Natural killer cell (primary cell): ENCODE measurements around the gene GPR17. TPM values are rescaled to one million over a fixed set of nuclear protein-coding genes. Genes with fewer than 3 reads are reported as not detected.

Experiments
- ATAC-seq, 3 donors: fragments of 150-1000 bp in 2 of 3; fragments of 200-7000 bp in 1 of 3; cut with Tn5 transposase; 1 replicate in 1 of 3; 2 replicates in 2 of 3; pipeline ENCODE4 v1.10.0; 2021; ENCODE audit warnings: mild to moderate bottlenecking in 2 of 3, moderate library complexity in 2 of 3
- DNase-seq, 2 donors: peaks; one replicate each; pipeline versions ENCODE4 v3.0.0 to v3.0.0-alpha.2; 2013 to 2021; ENCODE audit warnings: mixed read lengths in 1 of 2
- H3K27ac ChIP-seq: one replicate; pipeline ENCODE4 v1.5.1; 2013; ENCODE audit warnings: mild to moderate bottlenecking, low read length
- H3K27me3 ChIP-seq: one replicate; pipeline ENCODE4 v1.6.1; 2013; ENCODE audit warnings: low read length; ENCODE audit not compliant: control insufficient read depth, insufficient read depth
- H3K36me3 ChIP-seq: one replicate; pipeline ENCODE4 v1.6.1; 2013; ENCODE audit warnings: low read length; ENCODE audit not compliant: control insufficient read depth, insufficient read depth
- H3K4me1 ChIP-seq: one replicate; pipeline ENCODE4 v1.6.1; 2013; ENCODE audit warnings: low read length; ENCODE audit not compliant: control insufficient read depth, insufficient read depth
- H3K4me3 ChIP-seq: one replicate; pipeline ENCODE4 v1.5.1; 2013; ENCODE audit warnings: low read length
- H3K9me3 ChIP-seq: one replicate; pipeline ENCODE4 v1.6.1; 2013; ENCODE audit warnings: low read length; ENCODE audit not compliant: control insufficient read depth, insufficient read depth
- H3K27ac Mint-ChIP-seq, 2 donors: one replicate each; pipeline ENCODE4 v1.8.0; 2022; ENCODE audit warnings: mild to moderate bottlenecking in 2 of 2, mixed read lengths in 2 of 2, moderate library complexity in 1 of 2
- H3K27me3 Mint-ChIP-seq, 2 donors: one replicate each; pipeline ENCODE4 v1.8.0; 2022; ENCODE audit warnings: low read depth in 2 of 2, mixed read lengths in 2 of 2
- H3K36me3 Mint-ChIP-seq: one replicate; pipeline ENCODE4 v1.8.0; 2022; ENCODE audit warnings: mixed read lengths
- H3K4me1 Mint-ChIP-seq, 2 donors: one replicate each; pipeline ENCODE4 v1.8.0; 2022; ENCODE audit warnings: mixed read lengths in 2 of 2
- H3K4me3 Mint-ChIP-seq: one replicate; pipeline ENCODE4 v1.8.0; 2022; ENCODE audit warnings: mild to moderate bottlenecking, moderate library complexity, mixed read lengths
- H3K9me3 Mint-ChIP-seq, 2 donors: one replicate each; pipeline ENCODE4 v1.8.0; 2022; ENCODE audit warnings: mixed read lengths in 2 of 2
- WGBS: methylation state at CpG from one replicate; pipeline ENCODE4 v1.1.7; 2013; ENCODE audit warnings: missing lambda C conversion rate; ENCODE audit not compliant: insufficient coverage; 5-methylcytosine and 5-hydroxymethylcytosine counted together
- intact Hi-C: fragments of 100-400 bp; cut with micrococcal nuclease; formaldehyde crosslinking; loops from one replicate; pipeline ENCODE4 v1.14.2; 2022
- total RNA-seq, 4 donors: library from RNA; stranded (reverse); fragments of 120-200 nt in 1 of 4; gene quantifications; one replicate each; pipeline versions ENCODE4 v1.2.3 to v1.2.4, GENCODE V29; 2013 to 2022
- TF ChIP-seq, protein P1 (sequence below): fragments of 200-600 bp; IDR thresholded peaks from one replicate; pipeline ENCODE4 v1.8.0; 2022; ENCODE audit warnings: antibody characterized with exemption

GPR17 gene, protein sequence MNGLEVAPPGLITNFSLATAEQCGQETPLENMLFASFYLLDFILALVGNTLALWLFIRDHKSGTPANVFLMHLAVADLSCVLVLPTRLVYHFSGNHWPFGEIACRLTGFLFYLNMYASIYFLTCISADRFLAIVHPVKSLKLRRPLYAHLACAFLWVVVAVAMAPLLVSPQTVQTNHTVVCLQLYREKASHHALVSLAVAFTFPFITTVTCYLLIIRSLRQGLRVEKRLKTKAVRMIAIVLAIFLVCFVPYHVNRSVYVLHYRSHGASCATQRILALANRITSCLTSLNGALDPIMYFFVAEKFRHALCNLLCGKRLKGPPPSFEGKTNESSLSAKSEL
- total RNA-seq = not detected
- total RNA-seq (2013) = not detected

DNA sequence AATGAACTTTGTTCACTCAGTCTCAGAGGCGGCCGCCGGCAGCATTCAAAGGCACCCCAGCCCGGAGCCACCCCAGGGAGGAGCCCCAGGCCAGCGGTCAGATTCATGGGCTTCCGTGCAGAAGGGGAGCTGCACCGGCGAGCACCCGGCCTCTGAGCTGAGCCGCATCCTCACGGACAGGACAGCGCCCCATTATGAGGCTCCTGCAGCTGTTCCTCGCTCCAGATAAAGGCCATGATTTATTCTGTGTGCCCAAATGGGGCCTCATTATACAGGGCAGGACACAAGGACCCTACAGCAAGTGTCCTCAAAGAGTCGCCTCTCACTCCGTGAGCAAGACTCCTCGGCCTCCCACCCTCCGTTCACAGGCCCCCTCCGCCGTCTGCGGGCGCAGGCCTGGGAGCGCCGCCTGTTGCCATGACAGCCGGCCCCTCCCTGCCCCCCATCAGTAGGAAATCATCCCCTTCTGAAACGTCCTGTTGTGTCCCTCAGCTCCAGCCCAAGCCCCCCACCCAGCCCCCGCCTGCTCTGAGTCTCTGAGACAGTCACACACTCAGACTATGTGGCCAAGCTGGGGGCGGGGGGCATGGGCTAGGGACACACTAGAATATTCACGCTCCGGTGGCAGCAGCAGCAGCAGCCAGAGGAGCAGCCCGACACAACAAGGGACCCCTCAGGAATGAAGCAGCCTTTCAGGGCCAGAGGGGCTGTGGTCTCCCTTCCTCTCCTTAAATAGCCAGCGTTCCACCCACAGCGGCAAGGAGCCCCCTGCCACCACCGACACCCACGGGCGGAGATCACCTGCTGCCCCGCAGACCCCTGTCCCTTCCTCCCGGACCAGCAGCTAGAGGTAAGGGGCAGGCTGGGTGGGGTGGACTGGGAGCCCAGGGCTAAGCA is at the start of gene GPR17:
Gene GPR17 (plus strand): TSS at position 759 of the 897 bp plus-strand sequence. CDS start 4,583 bp downstream, outside the sequence.
- no peaks in the 10 kb centered on the region for H3K27me3 Mint-ChIP-seq
- Histone ChIP-seq H3K4me3 (no peak within 1 kb of the TSS), H3K4me1 (peaks cover 30% of the 10 kb centered on the region), H3K27ac (no peak within 1 kb of the TSS), H3K36me3 (no peaks in the 10 kb centered on the region), H3K27me3 (no peaks in the 10 kb centered on the region), H3K9me3 (no peaks in the 10 kb centered on the region)
- H3K4me3 Mint-ChIP-seq = no peak within 1 kb of the TSS
- no peak for ATAC-seq
- DNase-seq = no peak
- H3K4me1 Mint-ChIP-seq = peaks cover 0 to 15% of the 10 kb centered on the region in 2 donors
- no peak within 1 kb of the TSS for H3K27ac Mint-ChIP-seq
- WGBS = 90% methylated on average over 37 of the region's 37 CpGs
- TF ChIP-seq, protein P1, sequence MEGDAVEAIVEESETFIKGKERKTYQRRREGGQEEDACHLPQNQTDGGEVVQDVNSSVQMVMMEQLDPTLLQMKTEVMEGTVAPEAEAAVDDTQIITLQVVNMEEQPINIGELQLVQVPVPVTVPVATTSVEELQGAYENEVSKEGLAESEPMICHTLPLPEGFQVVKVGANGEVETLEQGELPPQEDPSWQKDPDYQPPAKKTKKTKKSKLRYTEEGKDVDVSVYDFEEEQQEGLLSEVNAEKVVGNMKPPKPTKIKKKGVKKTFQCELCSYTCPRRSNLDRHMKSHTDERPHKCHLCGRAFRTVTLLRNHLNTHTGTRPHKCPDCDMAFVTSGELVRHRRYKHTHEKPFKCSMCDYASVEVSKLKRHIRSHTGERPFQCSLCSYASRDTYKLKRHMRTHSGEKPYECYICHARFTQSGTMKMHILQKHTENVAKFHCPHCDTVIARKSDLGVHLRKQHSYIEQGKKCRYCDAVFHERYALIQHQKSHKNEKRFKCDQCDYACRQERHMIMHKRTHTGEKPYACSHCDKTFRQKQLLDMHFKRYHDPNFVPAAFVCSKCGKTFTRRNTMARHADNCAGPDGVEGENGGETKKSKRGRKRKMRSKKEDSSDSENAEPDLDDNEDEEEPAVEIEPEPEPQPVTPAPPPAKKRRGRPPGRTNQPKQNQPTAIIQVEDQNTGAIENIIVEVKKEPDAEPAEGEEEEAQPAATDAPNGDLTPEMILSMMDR = no peak
- intact Hi-C loops = no loop called here
- H3K36me3 Mint-ChIP-seq = no peaks in the 10 kb centered on the region
- H3K9me3 Mint-ChIP-seq = no peaks in the 10 kb centered on the region

DNA sequence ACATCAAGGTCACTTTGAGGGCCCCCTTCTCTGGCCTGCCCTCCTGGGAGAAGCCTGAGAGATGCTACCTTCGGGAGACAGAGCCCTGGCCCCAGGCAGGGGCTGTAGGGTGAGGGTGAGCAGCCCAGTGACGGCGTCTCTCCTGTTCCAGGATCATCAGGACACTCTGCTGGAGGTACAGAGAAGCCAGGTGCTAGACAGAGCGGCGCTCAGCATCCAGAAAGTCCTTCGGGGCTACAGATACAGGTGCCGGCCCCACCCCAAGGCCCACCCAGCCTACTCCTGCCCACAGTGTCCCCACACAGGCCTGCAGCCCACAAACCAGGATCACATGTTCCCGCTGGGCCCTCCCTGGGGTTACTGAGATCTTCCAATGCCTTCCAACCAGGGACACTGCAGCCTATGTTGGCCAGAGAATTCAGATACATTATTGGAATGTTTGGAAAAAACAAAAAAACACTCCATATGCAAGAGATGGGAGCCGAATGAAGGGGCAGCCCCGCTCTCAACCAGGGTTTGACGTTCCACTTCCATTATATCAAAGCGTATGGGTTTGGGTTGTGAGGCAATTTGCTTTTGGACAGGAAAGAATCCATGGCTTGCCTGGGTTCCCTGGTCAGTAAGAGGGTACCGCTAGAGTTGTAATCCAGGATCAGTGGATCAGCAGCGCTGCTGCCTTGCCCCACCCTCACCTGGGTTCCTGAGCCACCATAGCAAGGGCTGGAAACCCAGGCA is 49.5 kb upstream of the GPR17 start:
- H3K27ac ChIP-seq = no peak overlapping the region
- Mint-ChIP-seq H3K9me3 (no peaks in the 10 kb centered on the region), H3K4me1 (no peaks in the 10 kb centered on the region), H3K4me3 (no peak overlapping the region), H3K27me3 (peaks cover 4 to 7% of the 10 kb centered on the region in 2 donors), H3K36me3 (no peaks in the 10 kb centered on the region), H3K27ac (no peak overlapping the region)
- no peaks in the 10 kb centered on the region for H3K9me3 ChIP-seq
- TF ChIP-seq, protein P1 = no peak
- no peak overlapping the region for H3K4me3 ChIP-seq
- WGBS = 96% methylated on average over 14 of the region's 14 CpGs
- no peaks in the 10 kb centered on the region for H3K4me1 ChIP-seq
- intact Hi-C loops = no loop called here
- H3K36me3 ChIP-seq = no peaks in the 10 kb centered on the region
- no peaks in the 10 kb centered on the region for H3K27me3 ChIP-seq
- ATAC-seq = peak in 1 of 3 donors; percentile 14
- no peak for DNase-seq

DNA sequence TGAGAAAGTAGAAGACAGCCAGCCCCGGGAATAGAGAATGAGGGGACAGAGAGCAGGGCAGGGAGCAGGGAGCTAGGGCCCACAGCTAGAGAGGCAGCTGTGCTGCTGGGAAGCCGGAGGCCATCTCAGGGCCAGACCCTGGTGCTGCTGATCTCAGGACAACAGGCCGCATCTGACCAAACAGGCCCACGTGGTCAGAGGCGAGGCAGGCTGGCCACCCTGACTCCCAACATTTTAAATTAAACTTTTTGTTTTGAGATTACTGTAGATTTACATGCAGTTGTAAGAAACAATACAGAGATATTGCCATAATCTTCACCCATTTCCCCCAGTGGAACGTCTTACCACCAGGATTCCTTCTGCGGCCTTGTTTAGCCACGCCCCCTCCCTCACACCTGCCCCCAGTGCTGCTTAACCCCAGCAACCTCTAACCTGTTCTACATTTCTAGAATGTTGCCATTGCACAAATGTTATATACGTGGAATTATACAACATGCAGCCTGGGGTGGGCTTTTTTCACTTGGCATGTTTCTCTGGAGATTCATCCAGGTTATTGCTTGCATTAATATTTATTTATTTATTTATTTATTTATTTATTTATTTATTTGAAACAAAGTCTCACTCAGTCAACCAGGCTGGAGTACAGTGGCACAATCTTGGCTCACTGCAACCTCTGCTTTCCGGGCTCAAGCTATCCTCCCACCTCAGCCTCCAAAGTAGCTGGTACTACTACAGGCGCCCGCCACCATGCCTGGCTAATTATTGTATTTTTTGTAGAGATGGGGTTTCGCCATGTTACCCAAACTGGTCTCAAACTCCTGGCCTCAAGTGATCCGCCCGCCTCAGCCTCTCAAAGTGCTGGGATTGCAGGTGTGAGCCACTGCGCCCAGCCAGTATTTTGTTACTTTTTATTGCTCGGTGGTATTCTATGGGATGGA is 48.6 kb upstream of the GPR17 start:
- no peak overlapping the region for H3K27ac Mint-ChIP-seq
- WGBS = 90% methylated on average over 14 of the region's 17 CpGs
- no peak for ATAC-seq

More for the DNA sequence above, 48.6 kb upstream of the GPR17 start:
- H3K4me3 Mint-ChIP-seq = no peak overlapping the region
- H3K27ac ChIP-seq = no peak overlapping the region
- TF ChIP-seq, protein P1 = no peak
- no peaks in the 10 kb centered on the region for H3K9me3 ChIP-seq
- no peaks in the 10 kb centered on the region for H3K36me3 Mint-ChIP-seq
- H3K4me3 ChIP-seq = no peak overlapping the region
- no peak for DNase-seq
- H3K36me3 ChIP-seq = no peaks in the 10 kb centered on the region
- peaks cover 4 to 7% of the 10 kb centered on the region in 2 donors for H3K27me3 Mint-ChIP-seq
- no peaks in the 10 kb centered on the region for H3K4me1 ChIP-seq
- H3K4me1 Mint-ChIP-seq = no peaks in the 10 kb centered on the region
- H3K9me3 Mint-ChIP-seq = no peaks in the 10 kb centered on the region
- intact Hi-C loops = no loop called here
- H3K27me3 ChIP-seq = no peaks in the 10 kb centered on the region
